ENCODE data around the gene FAM131C. TPM values are rescaled to one million over a fixed set of nuclear protein-coding genes. Genes with fewer than 3 reads are reported as not detected.

FAM131C gene
- polyA plus RNA-seq, 1 donor (not counting 4 experiments of a cell fraction or from before 2014, with no cell fraction given), result 0.31 TPM

- Histone ChIP-seq H3K4me2 (ENCODE audit: control insufficient read depth, extremely low read depth, insufficient read depth, low read depth, low read length) (no peak overlapping the region), H3K4me3 (ENCODE audit: control insufficient read depth in 2 of 3, extremely low read depth in 1 of 3, insufficient read depth in 2 of 3, low read depth in 1 of 3, low read length in 3 of 3) (no peak overlapping the region), H3K79me2 (ENCODE audit: control insufficient read depth, insufficient read depth, low read length) (no peaks in the 10 kb centered on the region), H3K4me1 (ENCODE audit: control insufficient read depth, extremely low read depth, insufficient read depth, low read length) (no peaks in the 10 kb centered on the region), H3K27me3 (ENCODE audit: control insufficient read depth, extremely low read depth, insufficient read depth, low read length) (peaks cover 17% of the 10 kb centered on the region), H3K36me3 (ENCODE audit: control insufficient read depth in 2 of 2, extremely low read depth in 1 of 2, insufficient read depth in 2 of 2, low read length in 2 of 2) (no peaks in the 10 kb centered on the region), H3K9me1 (ENCODE audit: control insufficient read depth, extremely low read depth, insufficient read depth, low read length) (no peaks in the 10 kb centered on the region), H2AFZ (ENCODE audit: control insufficient read depth, low read length) (no peak overlapping the region), H3K27ac (ENCODE audit: control insufficient read depth, insufficient read depth, low read length) (no peak overlapping the region), H4K20me1 (ENCODE audit: control insufficient read depth, extremely low read depth, insufficient read depth, low read length) (no peaks in the 10 kb centered on the region), H3K9me3 (ENCODE audit: control insufficient read depth, low read depth, low read length) (no peaks in the 10 kb centered on the region), H3K9ac (ENCODE audit: control insufficient read depth, extremely low read depth, insufficient read depth, low read length) (no peak overlapping the region)
- DNase-seq (ENCODE audit: low read depth, low spot score), result no peak
- FAIRE-seq, result no peak
- dilution Hi-C loops (cut with MboI; ENCODE audit: extremely low pct_ligation_motif_present, low sequenced_read_pairs), result no loop called here
- TF ChIP-seq EZH2 (IDR thresholded peaks at IDR 0.05; ENCODE audit: low read length) (no peak), CTCF (optimal IDR thresholded peaks at IDR 0.05 in 1 of 3, IDR thresholded peaks at IDR 0.05 in 1 of 3, conservative IDR thresholded peaks at IDR 0.05 in 1 of 3; ENCODE audit: extremely low read depth in 1 of 3, insufficient read depth in 2 of 3, low read length in 3 of 3) (no peak)
These were observed 15.0 kb upstream of the FAM131C start for GRCh38 chr1:16088351-16088911.

- H3K27ac ChIP-seq (ENCODE audit: control insufficient read depth, insufficient read depth, low read length), result no peak overlapping the region
- H3K36me3 ChIP-seq (ENCODE audit: control insufficient read depth in 2 of 2, extremely low read depth in 1 of 2, insufficient read depth in 2 of 2, low read length in 2 of 2), result no peaks in the 10 kb centered on the region
- H3K27me3 ChIP-seq (ENCODE audit: control insufficient read depth, extremely low read depth, insufficient read depth, low read length), result peaks cover 17% of the 10 kb centered on the region
- FAIRE-seq (no peak), DNase-seq (ENCODE audit: low read depth, low spot score) (no peak)
- H3K9me3 ChIP-seq (ENCODE audit: control insufficient read depth, low read depth, low read length), result no peaks in the 10 kb centered on the region
- H3K4me2 ChIP-seq (ENCODE audit: control insufficient read depth, extremely low read depth, insufficient read depth, low read depth, low read length), result no peak overlapping the region
- H3K4me1 ChIP-seq (ENCODE audit: control insufficient read depth, extremely low read depth, insufficient read depth, low read length), result peaks cover under 1% of the 10 kb centered on the region
- H3K9me1 ChIP-seq (ENCODE audit: control insufficient read depth, extremely low read depth, insufficient read depth, low read length), result no peaks in the 10 kb centered on the region
- no peaks in the 10 kb centered on the region for H3K79me2 ChIP-seq (ENCODE audit: control insufficient read depth, insufficient read depth, low read length)
- TF ChIP-seq EZH2 (IDR thresholded peaks at IDR 0.05; ENCODE audit: low read length) (no peak), CTCF (optimal IDR thresholded peaks at IDR 0.05 in 1 of 3, IDR thresholded peaks at IDR 0.05 in 1 of 3, conservative IDR thresholded peaks at IDR 0.05 in 1 of 3; ENCODE audit: extremely low read depth in 1 of 3, insufficient read depth in 2 of 3, low read length in 3 of 3) (no peak)
- no peak overlapping the region for H3K9ac ChIP-seq (ENCODE audit: control insufficient read depth, extremely low read depth, insufficient read depth, low read length)
- H4K20me1 ChIP-seq (ENCODE audit: control insufficient read depth, extremely low read depth, insufficient read depth, low read length), result no peaks in the 10 kb centered on the region
- H3K4me3 ChIP-seq (ENCODE audit: control insufficient read depth in 2 of 3, extremely low read depth in 1 of 3, insufficient read depth in 2 of 3, low read depth in 1 of 3, low read length in 3 of 3), result no peak overlapping the region
- dilution Hi-C loops (cut with MboI; ENCODE audit: extremely low pct_ligation_motif_present, low sequenced_read_pairs), result no loop called here
- no peak overlapping the region for H2AFZ ChIP-seq (ENCODE audit: control insufficient read depth, low read length)
These were observed 14.3 kb upstream of the FAM131C start for GRCh38 chr1:16087733-16088132.
